Prostate gland (tissue), 2 donors: ENCODE results near the gene SPTBN1. TPM values are rescaled to one million over a fixed set of nuclear protein-coding genes. Genes with fewer than 3 reads are reported as not detected.

Experiments used
- DNase-seq: peaks from one replicate; pipeline ENCODE4 v3.0.0-alpha.2; 2019; ENCODE audit warnings: low spot score
- H3K27ac ChIP-seq, 2 donors: fragments of 200-600 bp; sonication (generic); 2 replicates each; pipeline ENCODE4 v1.5.1; 2017 to 2019
- H3K27me3 ChIP-seq: fragments of 200-600 bp; sonication (generic); replicated peaks from 2 replicates; pipeline ENCODE4 v1.5.1; 2019; ENCODE audit not compliant: insufficient read depth
- H3K36me3 ChIP-seq, 2 donors: fragments of 200-600 bp; sonication (generic); 1 replicate in 1 of 2; 2 replicates in 1 of 2; pipeline versions ENCODE4 v1.5.1 to v1.8.1; 2017 to 2019
- H3K4me1 ChIP-seq: fragments of 200-600 bp; sonication (generic); replicated peaks from 2 replicates; pipeline ENCODE4 v1.5.1; 2019
- H3K4me3 ChIP-seq, 2 donors: fragments of 200-600 bp; sonication (generic); 2 replicates each; pipeline ENCODE4 v1.5.1; 2017 to 2019
- H3K9me3 ChIP-seq: fragments of 200-600 bp; sonication (generic); 2 replicates; pipeline ENCODE4 v1.5.1; 2017
- POLR2A ChIP-seq: fragments of 450-650 bp; IDR thresholded peaks from one replicate; pipeline ENCODE4 v1.6.1; 2016; ENCODE audit warnings: antibody characterized with exemption, mild to moderate bottlenecking
- POLR2AphosphoS5 ChIP-seq: sonication (generic); formaldehyde crosslinking; IDR thresholded peaks from one replicate; pipeline ENCODE4 v1.6.1; 2017; ENCODE audit warnings: antibody characterized with exemption
- WGBS: methylation state at CpG from one replicate; pipeline ENCODE4 v1.1.5; 2018; 5-methylcytosine and 5-hydroxymethylcytosine counted together
- intact Hi-C: fragments of 100-400 bp; cut with DNase I; formaldehyde crosslinking; loops from one replicate; pipeline ENCODE4 v1.14.2; 2022
- total RNA-seq, 2 donors: library from RNA; depleted of rRNA; stranded (reverse); fragments of >200 nt; gene quantifications; one replicate each; pipeline ENCODE4 v1.1.0, GENCODE V29; 2016
- TF ChIP-seq, protein P1 (sequence below), 4 experiments: fragments of 200-600 bp in 2 of 4; fragments of 450-650 bp in 2 of 4; sonication (generic) in 2 of 4; IDR thresholded peaks; 1 replicate in 3 of 4; 2 replicates in 1 of 4; pipeline ENCODE4 v1.5.1; 2016 to 2019; ENCODE audit warnings: antibody characterized with exemption in 4 of 4, mild to moderate bottlenecking in 2 of 4, moderate library complexity in 2 of 4

Gene SPTBN1
- total RNA-seq, 2 donors from 2014 or later = 146 to 348 TPM

GRCh38 chr2:54534221-54534620, 78.1 kb downstream of the SPTBN1 start:
- no peaks in the 10 kb centered on the region for H3K27me3 ChIP-seq
- H3K4me1 ChIP-seq = no peaks in the 10 kb centered on the region
- peaks cover 0 to 5% of the 10 kb centered on the region in 2 donors for H3K36me3 ChIP-seq
- no peak for DNase-seq
- H3K4me3 ChIP-seq = no peak overlapping the region
- TF ChIP-seq POLR2A (no peak), POLR2AphosphoS5 (no peak)
- TF ChIP-seq, protein P1, sequence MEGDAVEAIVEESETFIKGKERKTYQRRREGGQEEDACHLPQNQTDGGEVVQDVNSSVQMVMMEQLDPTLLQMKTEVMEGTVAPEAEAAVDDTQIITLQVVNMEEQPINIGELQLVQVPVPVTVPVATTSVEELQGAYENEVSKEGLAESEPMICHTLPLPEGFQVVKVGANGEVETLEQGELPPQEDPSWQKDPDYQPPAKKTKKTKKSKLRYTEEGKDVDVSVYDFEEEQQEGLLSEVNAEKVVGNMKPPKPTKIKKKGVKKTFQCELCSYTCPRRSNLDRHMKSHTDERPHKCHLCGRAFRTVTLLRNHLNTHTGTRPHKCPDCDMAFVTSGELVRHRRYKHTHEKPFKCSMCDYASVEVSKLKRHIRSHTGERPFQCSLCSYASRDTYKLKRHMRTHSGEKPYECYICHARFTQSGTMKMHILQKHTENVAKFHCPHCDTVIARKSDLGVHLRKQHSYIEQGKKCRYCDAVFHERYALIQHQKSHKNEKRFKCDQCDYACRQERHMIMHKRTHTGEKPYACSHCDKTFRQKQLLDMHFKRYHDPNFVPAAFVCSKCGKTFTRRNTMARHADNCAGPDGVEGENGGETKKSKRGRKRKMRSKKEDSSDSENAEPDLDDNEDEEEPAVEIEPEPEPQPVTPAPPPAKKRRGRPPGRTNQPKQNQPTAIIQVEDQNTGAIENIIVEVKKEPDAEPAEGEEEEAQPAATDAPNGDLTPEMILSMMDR (IDR thresholded peaks at IDR 0.05) = no peak
- H3K27ac ChIP-seq = no peak overlapping the region
- H3K9me3 ChIP-seq = no peaks in the 10 kb centered on the region
- 85% methylated on average over 1 of the region's 1 CpG for WGBS
- intact Hi-C loops = no loop called here

- Histone ChIP-seq H3K36me3 (peaks cover 0 to 5% of the 10 kb centered on the region in 2 donors), H3K4me3 (no peak overlapping the region), H3K27ac (no peak overlapping the region), H3K27me3 (no peaks in the 10 kb centered on the region), H3K4me1 (no peaks in the 10 kb centered on the region), H3K9me3 (no peaks in the 10 kb centered on the region)
- 90% methylated on average over 2 of the region's 2 CpGs for WGBS
- no peak for DNase-seq
- intact Hi-C loops = no loop called here
- TF ChIP-seq POLR2A = no peak
- TF ChIP-seq POLR2AphosphoS5 = no peak
- TF ChIP-seq, protein P1 (IDR thresholded peaks at IDR 0.05) = no peak
Observed at GRCh38 chr2:54534625-54535024, 78.5 kb downstream of the SPTBN1 start.

DNA sequence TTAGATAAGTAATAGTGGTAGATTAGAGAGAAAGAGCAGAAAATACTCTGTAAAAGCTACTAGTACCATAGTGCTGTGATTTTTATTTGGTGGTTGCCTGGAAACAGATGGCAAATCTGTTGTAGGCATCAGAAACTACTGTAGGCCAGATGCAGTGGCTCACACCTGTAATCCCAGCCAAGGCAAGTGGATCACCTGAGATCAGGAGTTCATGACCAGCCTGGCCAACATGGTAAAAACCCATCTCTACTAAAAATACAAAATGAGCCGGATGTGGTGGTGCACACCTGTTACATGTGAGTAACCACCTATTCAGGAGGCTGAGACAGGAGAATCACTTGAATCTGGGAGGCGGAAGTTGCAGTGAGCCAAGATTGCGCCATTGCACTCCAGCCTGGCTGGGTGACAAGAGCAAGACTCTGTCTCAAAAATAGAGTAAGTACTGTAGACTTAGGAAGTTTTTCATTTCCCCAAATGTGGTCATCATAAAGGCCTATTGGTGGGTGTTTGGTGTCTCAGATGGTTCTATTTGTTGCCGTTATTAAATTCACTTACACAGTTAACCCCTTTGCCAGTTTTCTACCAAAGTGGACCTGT, 79.6 kb downstream of the SPTBN1 start:
- TF ChIP-seq POLR2A (no peak), POLR2AphosphoS5 (no peak)
- TF ChIP-seq, protein P1 (IDR thresholded peaks at IDR 0.05) = no peak
- WGBS = 86% methylated on average over 4 of the region's 4 CpGs
- no peak overlapping the region for H3K27ac ChIP-seq
- peaks cover 0 to 5% of the 10 kb centered on the region in 2 donors for H3K36me3 ChIP-seq
- H3K4me3 ChIP-seq = no peak overlapping the region
- intact Hi-C loops = no loop called here
- no peaks in the 10 kb centered on the region for H3K9me3 ChIP-seq
- H3K27me3 ChIP-seq = no peaks in the 10 kb centered on the region
- DNase-seq = no peak
- H3K4me1 ChIP-seq = no peaks in the 10 kb centered on the region

DNA sequence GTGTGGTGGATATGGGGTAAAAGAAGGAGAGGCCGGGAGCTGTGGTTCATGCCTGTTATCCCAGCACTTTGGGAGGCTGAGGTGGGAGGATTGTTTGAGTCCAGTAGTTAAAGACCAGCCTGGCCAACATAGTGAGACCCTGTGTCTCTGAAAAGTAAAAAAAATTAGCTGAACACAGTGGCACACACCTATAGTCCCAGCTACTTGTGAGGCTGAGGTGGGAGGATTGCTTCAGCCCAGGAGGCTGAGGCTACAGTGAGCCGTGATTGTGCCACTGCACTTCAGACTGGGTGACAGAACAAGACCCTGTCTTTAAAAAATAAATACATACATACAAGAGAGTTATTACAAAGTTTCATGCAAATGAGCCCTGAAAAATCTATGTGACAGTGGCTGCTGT, 80.6 kb downstream of the SPTBN1 start:
- no peaks in the 10 kb centered on the region for H3K4me1 ChIP-seq
- intact Hi-C loops = no loop called here
- 98% methylated on average over 2 of the region's 2 CpGs for WGBS
- TF ChIP-seq, protein P1 (IDR thresholded peaks at IDR 0.05) = no peak
- TF ChIP-seq POLR2AphosphoS5 (no peak), POLR2A (no peak)
- H3K36me3 ChIP-seq = peaks cover 0 to 5% of the 10 kb centered on the region in 2 donors
- no peak overlapping the region for H3K4me3 ChIP-seq
- H3K9me3 ChIP-seq = no peaks in the 10 kb centered on the region
- H3K27me3 ChIP-seq = no peaks in the 10 kb centered on the region
- H3K27ac ChIP-seq = no peak overlapping the region
- no peak for DNase-seq

- intact Hi-C loops = no loop called here
- Histone ChIP-seq H3K27me3 (no peaks in the 10 kb centered on the region), H3K4me3 (no peak overlapping the region), H3K36me3 (peaks cover 0 to 5% of the 10 kb centered on the region in 2 donors), H3K9me3 (no peaks in the 10 kb centered on the region), H3K4me1 (no peaks in the 10 kb centered on the region), H3K27ac (no peak overlapping the region)
- DNase-seq = no peak
- WGBS = 91% methylated on average over 5 of the region's 5 CpGs
- TF ChIP-seq, protein P1 (IDR thresholded peaks at IDR 0.05) = no peak
- TF ChIP-seq POLR2A (no peak), POLR2AphosphoS5 (no peak)
Observed at GRCh38 chr2:54538537-54538936, 82.4 kb downstream of the SPTBN1 start.
